Activated CD4-positive, alpha-beta T cell treated with anti-CD3 and anti-CD28 coated beads, Interleukin-2, amount 10 ng/mL, durations not matched to agents 24 days and 14 days (primary cell): ENCODE measurements around the gene C20orf173. TPM values are rescaled to one million over a fixed set of nuclear protein-coding genes. Genes with fewer than 3 reads are reported as not detected.
"Not testable (repeated sequence)": the region's sequence is repeated elsewhere in the genome, so short reads cannot be mapped to it uniquely, and the experiment has no call there.

Source experiments
- DNase-seq: peaks from one replicate; pipeline ENCODE4 v3.0.0; 2022
- H3K27ac Mint-ChIP-seq: one replicate; pipeline ENCODE4 v1.8.0; 2022; ENCODE audit warnings: mild to moderate bottlenecking, mixed read lengths
- H3K27me3 Mint-ChIP-seq: one replicate; pipeline ENCODE4 v1.8.0; 2022; ENCODE audit warnings: mixed read lengths
- H3K36me3 Mint-ChIP-seq: one replicate; pipeline ENCODE4 v1.8.0; 2022; ENCODE audit warnings: low read depth, mild to moderate bottlenecking, mixed read lengths
- H3K4me1 Mint-ChIP-seq: one replicate; pipeline ENCODE4 v1.8.0; 2021; ENCODE audit warnings: mixed read lengths
- H3K4me3 Mint-ChIP-seq: one replicate; pipeline ENCODE4 v1.8.0; 2022; ENCODE audit warnings: mild to moderate bottlenecking, moderate library complexity, mixed read lengths
- H3K9me3 Mint-ChIP-seq: one replicate; pipeline ENCODE4 v1.8.0; 2021; ENCODE audit warnings: mixed read lengths
- intact Hi-C: fragments of 100-400 bp; cut with micrococcal nuclease; formaldehyde crosslinking; loops from one replicate; pipeline ENCODE4 v1.15.1; 2023
- total RNA-seq: library from RNA; stranded (reverse); gene quantifications from 2 replicates; pipeline ENCODE4 v1.2.3, GENCODE V29; 2022

The C20orf173 gene
- total RNA-seq, 1 donor from 2014 or later: not detected

DNA sequence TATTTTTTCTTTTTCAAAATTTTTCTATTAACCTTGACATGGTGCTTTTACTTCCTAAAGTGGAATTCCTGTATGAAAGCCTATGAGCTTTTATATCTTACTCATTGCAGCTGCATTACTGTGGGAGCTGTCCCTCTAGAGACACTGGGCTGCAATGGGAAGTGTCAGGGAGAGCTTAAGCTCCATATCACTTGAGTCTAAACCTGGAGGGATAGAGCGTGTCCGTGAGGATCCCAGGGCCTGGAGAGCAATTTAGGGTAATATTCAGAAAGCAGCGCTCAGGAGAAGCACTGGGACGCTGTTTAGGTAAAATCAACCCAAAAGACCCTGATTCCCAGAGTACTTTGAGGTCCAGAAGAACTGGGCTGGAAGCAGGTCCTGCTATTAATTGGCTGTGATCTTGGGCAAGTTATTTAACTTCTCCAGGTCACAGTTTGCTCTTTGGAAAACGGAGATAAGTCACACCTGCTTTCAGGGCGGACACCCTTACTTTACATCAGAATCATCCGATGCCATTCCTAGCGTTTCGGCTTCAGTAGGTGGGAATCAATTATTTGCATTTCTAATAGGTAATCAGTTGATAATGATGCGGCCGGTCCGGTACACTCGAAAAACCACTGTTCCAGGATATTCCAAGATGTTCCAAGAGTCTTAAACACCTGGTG lies 11.8 kb upstream of the C20orf173 start:
- no peaks in the 10 kb centered on the region for H3K9me3 Mint-ChIP-seq
- H3K4me3 Mint-ChIP-seq: peak overlapping the region; percentile 92
- peaks cover 6% of the 10 kb centered on the region for H3K36me3 Mint-ChIP-seq
- intact Hi-C loops: loop anchor here (2.0 to 5.0 kb wide), 2 partner anchors 50 to 84 kb away; partner anchors contain the start of gene CEP250
- peak overlapping the region; percentile 70 for H3K27ac Mint-ChIP-seq
- peak; percentile 60 for DNase-seq
- H3K4me1 Mint-ChIP-seq: peaks cover 16% of the 10 kb centered on the region
- peaks cover 1% of the 10 kb centered on the region for H3K27me3 Mint-ChIP-seq

GRCh38 chr20:35539756-35540212 lies 10.3 kb upstream of the C20orf173 start:
- peaks cover 16% of the 10 kb centered on the region for H3K4me1 Mint-ChIP-seq
- peaks cover 6% of the 10 kb centered on the region for H3K36me3 Mint-ChIP-seq
- intact Hi-C loops: loop anchor here (2.0 to 5.0 kb wide), 2 partner anchors 49 to 82 kb away; partner anchors contain the start of gene CEP250
- H3K27me3 Mint-ChIP-seq: peaks cover 1% of the 10 kb centered on the region
- peak; percentile 70 for DNase-seq
- no peaks in the 10 kb centered on the region for H3K9me3 Mint-ChIP-seq
- no peak overlapping the region for H3K27ac Mint-ChIP-seq
- no peak overlapping the region for H3K4me3 Mint-ChIP-seq

GRCh38 chr20:35527122-35527769 lies 2.2 kb downstream of the C20orf173 start:
- H3K36me3 Mint-ChIP-seq: no peaks in the 10 kb centered on the region
- H3K27ac Mint-ChIP-seq: no peak overlapping the region
- H3K27me3 Mint-ChIP-seq: no peaks in the 10 kb centered on the region
- no peak overlapping the region for H3K4me3 Mint-ChIP-seq
- H3K9me3 Mint-ChIP-seq: no peaks in the 10 kb centered on the region
- no peaks in the 10 kb centered on the region for H3K4me1 Mint-ChIP-seq
- intact Hi-C loops: no loop called here
- DNase-seq: no peak

DNA sequence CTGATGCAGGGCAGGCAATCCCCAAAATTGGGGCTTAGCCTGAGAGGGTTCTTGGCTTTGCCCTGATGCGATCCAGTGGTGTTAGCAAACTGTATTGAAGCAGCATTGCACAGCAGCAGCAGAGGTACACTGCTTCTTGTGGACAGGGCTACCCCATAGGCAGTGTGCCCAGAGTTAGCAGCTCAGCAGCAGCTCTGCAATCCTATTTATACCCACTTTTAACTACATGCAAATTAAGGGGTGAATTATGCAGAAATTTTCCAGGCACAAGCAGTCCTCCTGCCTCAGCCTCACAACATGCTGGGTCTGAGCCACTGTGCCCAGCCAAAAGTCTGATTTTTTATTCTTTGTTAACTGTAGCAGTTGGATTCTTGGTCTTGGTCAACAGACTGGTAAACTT lies 3.8 kb downstream of the C20orf173 start:
- H3K4me1 Mint-ChIP-seq: no peaks in the 10 kb centered on the region
- no peak overlapping the region for H3K27ac Mint-ChIP-seq
- no peaks in the 10 kb centered on the region for H3K27me3 Mint-ChIP-seq
- no peak for DNase-seq
- intact Hi-C loops: no loop called here
- H3K9me3 Mint-ChIP-seq: no peaks in the 10 kb centered on the region
- H3K4me3 Mint-ChIP-seq: no peak overlapping the region
- H3K36me3 Mint-ChIP-seq: no peaks in the 10 kb centered on the region

GRCh38 chr20:35523298-35523888 lies 6.1 kb downstream of the C20orf173 start:
- Mint-ChIP-seq H3K27ac (no peak overlapping the region), H3K27me3 (no peaks in the 10 kb centered on the region), H3K36me3 (no peaks in the 10 kb centered on the region), H3K4me3 (no peak overlapping the region), H3K9me3 (no peaks in the 10 kb centered on the region), H3K4me1 (no peaks in the 10 kb centered on the region)
- DNase-seq: peak; percentile 79
- intact Hi-C loops: loop anchor here (5.0 kb wide), 1 partner anchor 61 kb away; no protein-coding TSS in a partner anchor

GRCh38 chr20:35518955-35519354 lies 10.5 kb downstream of the C20orf173 start:
- peaks cover 6% of the 10 kb centered on the region for H3K36me3 Mint-ChIP-seq
- no peaks in the 10 kb centered on the region for H3K9me3 Mint-ChIP-seq
- no peaks in the 10 kb centered on the region for H3K27me3 Mint-ChIP-seq
- H3K4me3 Mint-ChIP-seq: no peak overlapping the region
- no peak overlapping the region for H3K27ac Mint-ChIP-seq
- DNase-seq: no peak
- H3K4me1 Mint-ChIP-seq: no peaks in the 10 kb centered on the region
- intact Hi-C loops: no loop called here

- H3K4me3 Mint-ChIP-seq, H3K4me1 Mint-ChIP-seq, H3K36me3 Mint-ChIP-seq, intact Hi-C loops, H3K27me3 Mint-ChIP-seq, H3K27ac Mint-ChIP-seq, DNase-seq, H3K9me3 Mint-ChIP-seq: not testable (repeated sequence)
These were observed 11.7 kb downstream of the C20orf173 start for GRCh38 chr20:35517767-35518166.

- H3K27ac Mint-ChIP-seq: no peak overlapping the region
- H3K27me3 Mint-ChIP-seq: no peaks in the 10 kb centered on the region
- no peak overlapping the region for H3K4me3 Mint-ChIP-seq
- DNase-seq: no peak
- H3K4me1 Mint-ChIP-seq: no peaks in the 10 kb centered on the region
- no peaks in the 10 kb centered on the region for H3K9me3 Mint-ChIP-seq
- intact Hi-C loops: no loop called here
- H3K36me3 Mint-ChIP-seq: peaks cover 12% of the 10 kb centered on the region
These were observed 12.3 kb downstream of the C20orf173 start for GRCh38 chr20:35517125-35517524.

DNA sequence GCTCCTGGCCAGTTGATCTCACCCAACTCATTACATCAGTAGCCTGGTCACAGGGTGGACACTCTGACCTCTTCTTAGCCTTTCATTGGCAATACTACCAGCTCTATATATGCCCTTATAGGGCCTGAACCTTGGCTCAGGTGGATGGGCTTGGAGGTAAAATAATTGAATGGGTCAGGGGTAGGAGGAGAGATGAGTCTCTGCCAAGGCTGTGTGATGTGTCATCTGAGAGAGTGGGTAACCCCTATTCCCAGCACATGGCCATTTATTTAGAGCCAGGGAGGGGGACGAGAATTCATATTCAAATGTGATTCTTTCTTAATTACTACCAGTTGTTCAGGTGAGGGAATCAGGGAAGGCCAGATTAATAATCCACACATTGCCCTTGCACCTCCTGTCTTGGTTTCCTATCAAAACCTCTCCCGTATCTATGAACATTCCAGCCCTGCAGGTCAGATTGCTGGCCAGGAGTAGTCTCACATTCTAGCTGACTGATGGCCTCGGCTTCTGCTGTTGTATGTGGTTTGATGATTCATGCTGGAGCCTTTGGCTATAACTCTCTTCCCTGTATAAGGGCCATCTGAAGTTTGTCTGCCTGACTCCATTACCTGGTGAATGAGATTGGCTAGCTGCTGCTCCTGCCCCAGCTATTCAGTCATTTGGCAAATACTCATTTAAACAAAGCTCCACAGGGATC lies 13.4 kb downstream of the C20orf173 start:
- no peak overlapping the region for H3K4me3 Mint-ChIP-seq
- no peak overlapping the region for H3K27ac Mint-ChIP-seq
- peaks cover 20% of the 10 kb centered on the region for H3K36me3 Mint-ChIP-seq
- no peaks in the 10 kb centered on the region for H3K9me3 Mint-ChIP-seq
- no peak for DNase-seq
- H3K27me3 Mint-ChIP-seq: no peaks in the 10 kb centered on the region
- intact Hi-C loops: no loop called here
- no peaks in the 10 kb centered on the region for H3K4me1 Mint-ChIP-seq

GRCh38 chr20:35515341-35515740 lies 14.1 kb downstream of the C20orf173 start:
- no peak for DNase-seq
- Mint-ChIP-seq H3K27me3 (no peaks in the 10 kb centered on the region), H3K27ac (no peak overlapping the region), H3K4me1 (no peaks in the 10 kb centered on the region), H3K4me3 (no peak overlapping the region), H3K36me3 (peaks cover 23% of the 10 kb centered on the region), H3K9me3 (no peaks in the 10 kb centered on the region)
- intact Hi-C loops: no loop called here

DNA sequence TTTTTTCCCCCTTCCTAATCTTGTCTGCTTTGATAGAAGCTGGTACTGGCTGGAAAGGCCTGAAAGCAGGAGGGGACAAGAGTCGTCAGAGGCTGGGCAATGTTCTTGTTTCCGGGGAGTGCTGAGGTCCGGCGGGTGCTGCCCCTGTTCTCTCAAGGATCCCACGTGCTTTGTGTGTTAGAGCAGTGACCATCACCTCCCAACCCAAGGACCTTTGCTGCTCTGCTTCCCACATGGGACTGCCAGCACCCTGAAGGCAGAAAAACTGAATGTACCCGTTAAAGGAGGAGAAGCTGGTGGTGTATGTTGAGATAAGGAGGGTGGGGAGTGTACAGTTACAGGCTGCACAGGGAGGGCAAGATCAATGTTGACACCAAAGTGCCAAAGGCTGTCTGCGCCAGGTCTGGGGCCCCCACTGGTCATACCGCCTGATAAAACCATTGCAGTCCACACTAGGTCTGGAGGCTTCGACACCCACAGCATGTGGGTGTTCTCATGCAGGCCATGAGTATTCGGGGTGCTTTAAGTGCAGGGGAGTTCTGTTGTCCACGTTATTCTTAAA lies 15.0 kb downstream of the C20orf173 start:
- no peak overlapping the region for H3K27ac Mint-ChIP-seq
- H3K27me3 Mint-ChIP-seq: no peaks in the 10 kb centered on the region
- peaks cover 27% of the 10 kb centered on the region for H3K36me3 Mint-ChIP-seq
- no peaks in the 10 kb centered on the region for H3K4me1 Mint-ChIP-seq
- DNase-seq: no peak
- H3K9me3 Mint-ChIP-seq: no peaks in the 10 kb centered on the region
- no peak overlapping the region for H3K4me3 Mint-ChIP-seq
- intact Hi-C loops: no loop called here

- peaks cover 45% of the 10 kb centered on the region for H3K36me3 Mint-ChIP-seq
- DNase-seq: no peak
- peaks cover 2% of the 10 kb centered on the region for H3K4me1 Mint-ChIP-seq
- peak overlapping the region; percentile 20 for H3K27ac Mint-ChIP-seq
- no peak overlapping the region for H3K4me3 Mint-ChIP-seq
- H3K27me3 Mint-ChIP-seq: no peaks in the 10 kb centered on the region
- intact Hi-C loops: no loop called here
- H3K9me3 Mint-ChIP-seq: no peaks in the 10 kb centered on the region
These were observed 17.5 kb downstream of the C20orf173 start for GRCh38 chr20:35511814-35512420.

- Mint-ChIP-seq H3K9me3 (no peaks in the 10 kb centered on the region), H3K36me3 (peaks cover 47% of the 10 kb centered on the region), H3K27me3 (no peaks in the 10 kb centered on the region), H3K4me1 (peaks cover 8% of the 10 kb centered on the region), H3K27ac (no peak overlapping the region), H3K4me3 (no peak overlapping the region)
- intact Hi-C loops: no loop called here
- no peak for DNase-seq
These were observed 18.3 kb downstream of the C20orf173 start for GRCh38 chr20:35510951-35511735.
